ENCODE data around the gene ADCY7. TPM values are rescaled to one million over a fixed set of nuclear protein-coding genes. Genes with fewer than 3 reads are reported as not detected.
A peak's percentile ranks its signal among the peaks of the same experiment; 100 is the strongest.

Gene ADCY7
- total and polyA plus RNA-seq, 9 of the 15 experiments (the other 6 are each of a cell fraction or from before 2014, with no cell fraction given): 2.3 to 108 (median 28.6) TPM

DNA sequence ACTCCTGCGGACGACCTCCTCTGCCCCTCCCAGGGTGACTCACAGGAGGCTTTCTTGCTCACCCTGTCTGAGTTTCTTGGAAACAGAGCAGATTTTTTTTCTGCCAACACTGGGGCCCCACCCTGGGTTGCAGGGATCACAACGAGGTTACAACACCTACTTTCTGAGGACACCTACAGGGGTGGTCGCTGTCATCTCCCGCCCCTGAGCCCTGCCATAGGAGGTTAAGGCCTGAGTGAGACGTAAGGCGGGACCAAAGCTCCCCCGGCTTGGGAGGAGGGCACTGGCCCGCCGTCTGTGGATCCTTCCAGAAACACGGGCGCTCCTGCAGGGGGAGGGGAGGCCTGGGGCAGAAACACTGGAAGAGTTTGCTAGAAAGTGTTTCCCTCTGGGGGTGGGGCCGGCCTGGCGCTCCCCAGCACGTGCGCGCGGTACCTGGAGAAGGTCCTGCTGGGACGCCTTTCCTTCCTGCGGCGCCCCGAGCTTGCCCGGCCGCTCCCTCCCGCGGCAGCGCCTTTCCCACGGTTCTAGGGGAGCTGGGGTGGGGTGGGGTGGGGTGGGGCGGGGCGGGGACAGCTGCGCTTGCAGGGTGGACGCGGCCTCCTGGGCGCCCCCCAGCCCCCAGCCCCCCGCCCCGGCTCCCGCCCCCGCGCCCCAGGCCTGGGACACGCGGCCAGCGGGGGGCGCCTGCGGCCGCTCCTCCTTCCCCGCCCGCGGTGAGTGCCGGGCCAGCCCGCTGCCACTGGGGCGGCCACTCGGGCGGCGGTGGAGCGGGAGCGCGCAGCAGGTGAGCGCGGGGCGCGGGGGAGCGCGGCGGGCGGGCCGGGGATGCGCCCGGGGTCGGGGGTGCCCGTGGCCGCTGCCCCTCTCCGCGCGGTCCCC lies 20.7 kb upstream of the ADCY7 start (continued):
- TF ChIP-seq ZNF277 (CRISPR knock-in tag; IDR thresholded peaks at IDR 0.05; ENCODE audit: borderline replicate concordance) (no peak), SP2 (IDR thresholded peaks at IDR 0.05; ENCODE audit: extremely low read depth, low read depth, low read length, poor library complexity, severe bottlenecking) (no peak), NR3C1 (CRISPR knock-in tag; IDR thresholded peaks at IDR 0.05) (no peak), ADNP (tag; IDR thresholded peaks at IDR 0.05) (no peak), ARID3A (IDR thresholded peaks at IDR 0.05; ENCODE audit: borderline replicate concordance, low read depth, low read length) (no peak), FOXA1 (IDR thresholded peaks at IDR 0.05; ENCODE audit: borderline replicate concordance) (no peak), BMI1 (IDR thresholded peaks at IDR 0.05; ENCODE audit: low read length) (no peak), TEAD2 (tag; IDR thresholded peaks at IDR 0.05) (no peak), CBX3 (IDR thresholded peaks at IDR 0.05; ENCODE audit: borderline replicate concordance in 1 of 2, low read length in 2 of 2) (no peak), ZFP36 (IDR thresholded peaks at IDR 0.05; ENCODE audit: low read depth, low read length, partially characterized antibody) (peak; percentile 26), ZNF512 (tag; IDR thresholded peaks at IDR 0.05) (no peak), NUFIP1 (IDR thresholded peaks at IDR 0.05; ENCODE audit: partially characterized antibody) (no peak), EGR1 (conservative IDR thresholded peaks at IDR 0.05) (no peak), ZNF586 (CRISPR knock-in tag; conservative IDR thresholded peaks at IDR 0.05) (no peak), KAT7 (CRISPR knock-in tag; IDR thresholded peaks at IDR 0.05; ENCODE audit: borderline replicate concordance) (no peak), RHOXF2B (CRISPR knock-in tag; conservative IDR thresholded peaks at IDR 0.05) (0 out of 2 replicates have a peak, but pooled peaks have one; percentile 25), FOXO4 (CRISPR knock-in tag; IDR thresholded peaks at IDR 0.05) (no peak), U2AF2 (optimal IDR thresholded peaks at IDR 0.05; ENCODE audit: low read depth, low read length) (no peak)
- TF ChIP-seq, protein P1, sequence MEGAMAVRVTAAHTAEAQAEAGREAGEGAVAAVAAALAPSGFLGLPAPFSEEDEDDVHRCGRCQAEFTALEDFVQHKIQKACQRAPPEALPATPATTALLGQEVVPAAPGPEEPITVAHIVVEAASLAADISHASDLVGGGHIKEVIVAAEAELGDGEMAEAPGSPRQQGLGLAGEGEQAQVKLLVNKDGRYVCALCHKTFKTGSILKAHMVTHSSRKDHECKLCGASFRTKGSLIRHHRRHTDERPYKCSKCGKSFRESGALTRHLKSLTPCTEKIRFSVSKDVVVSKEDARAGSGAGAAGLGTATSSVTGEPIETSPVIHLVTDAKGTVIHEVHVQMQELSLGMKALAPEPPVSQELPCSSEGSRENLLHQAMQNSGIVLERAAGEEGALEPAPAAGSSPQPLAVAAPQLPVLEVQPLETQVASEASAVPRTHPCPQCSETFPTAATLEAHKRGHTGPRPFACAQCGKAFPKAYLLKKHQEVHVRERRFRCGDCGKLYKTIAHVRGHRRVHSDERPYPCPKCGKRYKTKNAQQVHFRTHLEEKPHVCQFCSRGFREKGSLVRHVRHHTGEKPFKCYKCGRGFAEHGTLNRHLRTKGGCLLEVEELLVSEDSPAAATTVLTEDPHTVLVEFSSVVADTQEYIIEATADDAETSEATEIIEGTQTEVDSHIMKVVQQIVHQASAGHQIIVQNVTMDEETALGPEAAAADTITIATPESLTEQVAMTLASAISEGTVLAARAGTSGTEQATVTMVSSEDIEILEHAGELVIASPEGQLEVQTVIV (CRISPR knock-in tag; IDR thresholded peaks at IDR 0.05; ENCODE audit: borderline replicate concordance): no peak
